Measurements from ENCODE around the gene SSR4. TPM values are rescaled to one million over a fixed set of nuclear protein-coding genes. Genes with fewer than 3 reads are reported as not detected.

SSR4 gene
- polyA plus RNA-seq, 1 donor (not counting 4 experiments of a cell fraction or from before 2014, with no cell fraction given) = 187 TPM

GRCh38 chrX:153820601-153821000, 26.1 kb downstream of the SSR4 start:
- H3K4me2 ChIP-seq (ENCODE audit: control insufficient read depth, extremely low read depth, insufficient read depth, low read depth, low read length) = no peak overlapping the region
- peaks cover 7% of the 10 kb centered on the region for H3K27me3 ChIP-seq (ENCODE audit: control insufficient read depth, extremely low read depth, insufficient read depth, low read length)
- no peak overlapping the region for H2AFZ ChIP-seq (ENCODE audit: control insufficient read depth, low read length)
- no peak for TF ChIP-seq EZH2 (IDR thresholded peaks at IDR 0.05; ENCODE audit: low read length)
- TF ChIP-seq CTCF (optimal IDR thresholded peaks at IDR 0.05 in 1 of 3, IDR thresholded peaks at IDR 0.05 in 1 of 3, conservative IDR thresholded peaks at IDR 0.05 in 1 of 3; ENCODE audit: extremely low read depth in 1 of 3, insufficient read depth in 2 of 3, low read length in 3 of 3) = no peak
- FAIRE-seq = no peak
- no peaks in the 10 kb centered on the region for H3K36me3 ChIP-seq (ENCODE audit: control insufficient read depth in 2 of 2, extremely low read depth in 1 of 2, insufficient read depth in 2 of 2, low read length in 2 of 2)
- H3K4me3 ChIP-seq (ENCODE audit: control insufficient read depth in 2 of 3, extremely low read depth in 1 of 3, insufficient read depth in 2 of 3, low read depth in 1 of 3, low read length in 3 of 3) = no peak overlapping the region
- H3K4me1 ChIP-seq (ENCODE audit: control insufficient read depth, extremely low read depth, insufficient read depth, low read length) = no peaks in the 10 kb centered on the region
- dilution Hi-C loops (cut with MboI; ENCODE audit: extremely low pct_ligation_motif_present, low sequenced_read_pairs) = no loop called here
- no peaks in the 10 kb centered on the region for H4K20me1 ChIP-seq (ENCODE audit: control insufficient read depth, extremely low read depth, insufficient read depth, low read length)
- no peaks in the 10 kb centered on the region for H3K79me2 ChIP-seq (ENCODE audit: control insufficient read depth, insufficient read depth, low read length)
- H3K9me1 ChIP-seq (ENCODE audit: control insufficient read depth, extremely low read depth, insufficient read depth, low read length) = no peaks in the 10 kb centered on the region
- no peaks in the 10 kb centered on the region for H3K9me3 ChIP-seq (ENCODE audit: control insufficient read depth, low read depth, low read length)
- H3K27ac ChIP-seq (ENCODE audit: control insufficient read depth, insufficient read depth, low read length) = no peak overlapping the region
- no peak for DNase-seq (ENCODE audit: low read depth, low spot score)
- no peak overlapping the region for H3K9ac ChIP-seq (ENCODE audit: control insufficient read depth, extremely low read depth, insufficient read depth, low read length)

- no peaks in the 10 kb centered on the region for H3K4me1 ChIP-seq (ENCODE audit: control insufficient read depth, extremely low read depth, insufficient read depth, low read length)
- H3K4me3 ChIP-seq (ENCODE audit: control insufficient read depth in 2 of 3, extremely low read depth in 1 of 3, insufficient read depth in 2 of 3, low read depth in 1 of 3, low read length in 3 of 3) = no peak overlapping the region
- no peaks in the 10 kb centered on the region for H3K79me2 ChIP-seq (ENCODE audit: control insufficient read depth, insufficient read depth, low read length)
- dilution Hi-C loops (cut with MboI; ENCODE audit: extremely low pct_ligation_motif_present, low sequenced_read_pairs) = no loop called here
- H3K4me2 ChIP-seq (ENCODE audit: control insufficient read depth, extremely low read depth, insufficient read depth, low read depth, low read length) = no peak overlapping the region
- H3K36me3 ChIP-seq (ENCODE audit: control insufficient read depth in 2 of 2, extremely low read depth in 1 of 2, insufficient read depth in 2 of 2, low read length in 2 of 2) = no peaks in the 10 kb centered on the region
- no peak overlapping the region for H3K9ac ChIP-seq (ENCODE audit: control insufficient read depth, extremely low read depth, insufficient read depth, low read length)
- H3K9me3 ChIP-seq (ENCODE audit: control insufficient read depth, low read depth, low read length) = no peaks in the 10 kb centered on the region
- DNase-seq (ENCODE audit: low read depth, low spot score) (no peak), FAIRE-seq (no peak)
- no peak overlapping the region for H3K27ac ChIP-seq (ENCODE audit: control insufficient read depth, insufficient read depth, low read length)
- TF ChIP-seq CTCF (optimal IDR thresholded peaks at IDR 0.05 in 1 of 3, IDR thresholded peaks at IDR 0.05 in 1 of 3, conservative IDR thresholded peaks at IDR 0.05 in 1 of 3; ENCODE audit: extremely low read depth in 1 of 3, insufficient read depth in 2 of 3, low read length in 3 of 3) = no peak
- no peak for TF ChIP-seq EZH2 (IDR thresholded peaks at IDR 0.05; ENCODE audit: low read length)
- H2AFZ ChIP-seq (ENCODE audit: control insufficient read depth, low read length) = no peak overlapping the region
- H3K27me3 ChIP-seq (ENCODE audit: control insufficient read depth, extremely low read depth, insufficient read depth, low read length) = peaks cover 7% of the 10 kb centered on the region
- no peaks in the 10 kb centered on the region for H3K9me1 ChIP-seq (ENCODE audit: control insufficient read depth, extremely low read depth, insufficient read depth, low read length)
- H4K20me1 ChIP-seq (ENCODE audit: control insufficient read depth, extremely low read depth, insufficient read depth, low read length) = no peaks in the 10 kb centered on the region
Observed at GRCh38 chrX:153821066-153821465, 26.6 kb downstream of the SSR4 start.
